Adrenal gland (tissue), 5 donors: ENCODE measurements around the gene NR2C2AP.

ENCODE experiments used
- POLR2A ChIP-seq, 2 donors: fragments of 450-650 bp; IDR thresholded peaks; one replicate each; pipeline ENCODE4 v1.6.1; 2017; ENCODE audit warnings: antibody characterized with exemption in 2 of 2, mild to moderate bottlenecking in 2 of 2, moderate library complexity in 1 of 2
- TF ChIP-seq, protein P1 (sequence below), 6 experiments: fragments of 450-650 bp in 4 of 6; fragments of 200-600 bp in 2 of 6; sonication (generic) in 1 of 6; IDR thresholded peaks; 1 replicate in 5 of 6; 2 replicates in 1 of 6; pipeline versions ENCODE4 v1.5.1 to v1.8.0; 2016 to 2021; ENCODE audit warnings: antibody characterized with exemption in 6 of 6, mild to moderate bottlenecking in 2 of 6, moderate library complexity in 1 of 6
- donor health status: DM: no; HTN: no; CAD: no.

DNA sequence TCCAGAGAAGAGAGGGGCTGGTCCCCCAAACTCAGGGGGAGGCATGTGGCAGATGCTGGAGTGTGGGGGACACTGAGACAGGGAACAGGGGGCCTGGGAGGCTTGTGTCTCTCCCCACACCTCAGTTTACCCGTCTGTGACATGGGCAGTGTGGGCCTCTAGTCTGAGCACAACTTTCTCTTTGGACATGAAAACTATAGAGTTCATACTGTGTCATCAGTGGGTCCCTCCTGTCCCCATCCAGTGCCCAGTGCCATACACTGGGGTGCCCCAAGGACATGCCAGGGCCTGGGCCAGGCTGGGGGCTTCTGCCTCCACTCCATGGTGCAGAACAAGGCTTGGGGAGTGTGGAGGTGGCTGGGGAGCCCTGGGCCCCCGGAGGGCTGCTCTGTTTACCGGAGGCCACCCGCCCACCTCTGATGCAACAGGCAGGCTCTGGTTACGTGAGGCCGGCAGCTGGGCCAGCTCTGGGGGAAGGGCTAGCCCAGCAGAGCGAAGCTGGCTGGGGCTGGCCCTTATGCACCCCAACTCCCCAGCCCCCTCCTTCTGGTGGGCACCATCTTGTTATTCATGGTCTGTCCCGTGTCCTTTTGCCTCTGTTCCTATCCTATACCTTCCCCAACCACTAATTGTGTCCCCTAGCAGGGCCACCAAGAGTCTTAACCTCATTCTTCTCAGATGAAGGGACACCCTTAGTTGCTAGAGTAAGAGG is 31.2 kb downstream of the NR2C2AP start:
- TF ChIP-seq POLR2A (IDR thresholded peaks at IDR 0.05), result no peak
- TF ChIP-seq, protein P1, sequence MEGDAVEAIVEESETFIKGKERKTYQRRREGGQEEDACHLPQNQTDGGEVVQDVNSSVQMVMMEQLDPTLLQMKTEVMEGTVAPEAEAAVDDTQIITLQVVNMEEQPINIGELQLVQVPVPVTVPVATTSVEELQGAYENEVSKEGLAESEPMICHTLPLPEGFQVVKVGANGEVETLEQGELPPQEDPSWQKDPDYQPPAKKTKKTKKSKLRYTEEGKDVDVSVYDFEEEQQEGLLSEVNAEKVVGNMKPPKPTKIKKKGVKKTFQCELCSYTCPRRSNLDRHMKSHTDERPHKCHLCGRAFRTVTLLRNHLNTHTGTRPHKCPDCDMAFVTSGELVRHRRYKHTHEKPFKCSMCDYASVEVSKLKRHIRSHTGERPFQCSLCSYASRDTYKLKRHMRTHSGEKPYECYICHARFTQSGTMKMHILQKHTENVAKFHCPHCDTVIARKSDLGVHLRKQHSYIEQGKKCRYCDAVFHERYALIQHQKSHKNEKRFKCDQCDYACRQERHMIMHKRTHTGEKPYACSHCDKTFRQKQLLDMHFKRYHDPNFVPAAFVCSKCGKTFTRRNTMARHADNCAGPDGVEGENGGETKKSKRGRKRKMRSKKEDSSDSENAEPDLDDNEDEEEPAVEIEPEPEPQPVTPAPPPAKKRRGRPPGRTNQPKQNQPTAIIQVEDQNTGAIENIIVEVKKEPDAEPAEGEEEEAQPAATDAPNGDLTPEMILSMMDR (IDR thresholded peaks at IDR 0.05), result no peak
